Subcutaneous abdominal adipose tissue (tissue), 5 donors: ENCODE data around the gene SEBOX.
"Not testable (repeated sequence)": the region's sequence is repeated elsewhere in the genome, so short reads cannot be mapped to it uniquely, and the experiment has no call there.

Experiments used
- H3K27ac ChIP-seq: one replicate; pipeline ENCODE4 v1.7.0; 2013; ENCODE audit warnings: low read depth, mild to moderate bottlenecking, inconsistent platforms, low read length, moderate library complexity
- H3K27me3 ChIP-seq, 5 donors: one replicate each; pipeline ENCODE4 v1.7.0; 2013; ENCODE audit warnings: low read length in 5 of 5, inconsistent platforms in 1 of 5; ENCODE audit not compliant: control insufficient read depth in 5 of 5, insufficient read depth in 4 of 5
- H3K36me3 ChIP-seq, 5 donors: one replicate each; pipeline ENCODE4 v1.7.0; 2013; ENCODE audit warnings: low read length in 5 of 5; ENCODE audit not compliant: control insufficient read depth in 5 of 5, insufficient read depth in 5 of 5
- H3K4me1 ChIP-seq, 5 donors: one replicate each; pipeline ENCODE4 v1.7.0; 2013; ENCODE audit warnings: low read length in 5 of 5, mild to moderate bottlenecking in 3 of 5, moderate library complexity in 1 of 5; ENCODE audit not compliant: control insufficient read depth in 5 of 5, insufficient read depth in 5 of 5
- H3K4me3 ChIP-seq, 5 donors: one replicate each; pipeline ENCODE4 v1.7.0; 2013; ENCODE audit warnings: low read length in 5 of 5, low read depth in 1 of 5
- H3K9ac ChIP-seq, 5 donors: one replicate each; pipeline ENCODE4 v1.7.0; 2013; ENCODE audit warnings: low read length in 5 of 5, mild to moderate bottlenecking in 4 of 5, moderate library complexity in 3 of 5
- H3K9me3 ChIP-seq, 5 donors: one replicate each; pipeline ENCODE4 v1.7.0; 2013; ENCODE audit warnings: low read length in 5 of 5; ENCODE audit not compliant: control insufficient read depth in 5 of 5
- donor health status: healthy.
- donor health status: healthy.
- donor health status: healthy.
- donor health status: healthy.
- donor health status: healthy.

SEBOX gene

GRCh38 chr17:28343491-28343932, 21.5 kb downstream of the SEBOX start:
- Histone ChIP-seq H3K4me3 (no peak overlapping the region), H3K27ac (no peak overlapping the region), H3K9ac (no peak overlapping the region), H3K9me3 (no peaks in the 10 kb centered on the region), H3K4me1 (peaks cover 0 to 36% (median 7%) of the 10 kb centered on the region in 5 donors), H3K36me3 (peaks cover 0 to 93% (median 88%) of the 10 kb centered on the region in 5 donors), H3K27me3 (no peaks in the 10 kb centered on the region)

DNA sequence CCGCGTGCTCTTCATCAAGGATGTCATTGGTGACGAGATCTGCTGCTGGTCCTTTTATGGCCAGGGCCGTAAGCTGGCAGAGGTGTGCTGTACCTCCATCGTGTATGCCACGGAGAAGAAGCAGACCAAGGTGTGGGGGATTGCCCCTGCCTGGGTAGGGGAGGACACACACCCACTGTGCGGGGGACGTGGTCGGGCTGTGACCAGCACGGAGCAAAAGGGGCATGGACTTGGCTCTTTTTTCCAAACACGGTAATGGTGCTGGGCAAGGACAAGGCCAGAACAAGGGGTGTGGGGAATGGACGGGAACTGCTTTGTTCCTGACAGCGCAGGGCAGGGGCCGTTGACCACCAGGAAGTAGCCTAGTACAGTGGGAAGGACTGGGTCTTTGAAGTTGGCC, 22.7 kb downstream of the SEBOX start:
- H3K36me3 ChIP-seq, result peaks cover 0 to 81% (median 76%) of the 10 kb centered on the region in 5 donors
- H3K4me1 ChIP-seq, result peaks cover 2 to 44% (median 10%) of the 10 kb centered on the region in 5 donors
- no peak overlapping the region for H3K27ac ChIP-seq
- no peak overlapping the region for H3K4me3 ChIP-seq
- H3K9me3 ChIP-seq, result no peaks in the 10 kb centered on the region
- no peaks in the 10 kb centered on the region for H3K27me3 ChIP-seq
- no peak overlapping the region for H3K9ac ChIP-seq

- no peak overlapping the region for H3K27ac ChIP-seq
- no peak overlapping the region for H3K9ac ChIP-seq
- H3K36me3 ChIP-seq, result peaks cover 0 to 73% (median 69%) of the 10 kb centered on the region in 5 donors
- no peaks in the 10 kb centered on the region for H3K27me3 ChIP-seq
- H3K9me3 ChIP-seq, result no peaks in the 10 kb centered on the region
- H3K4me3 ChIP-seq, result no peak overlapping the region
- H3K4me1 ChIP-seq, result peaks cover 7 to 47% (median 17%) of the 10 kb centered on the region in 5 donors
Measured at GRCh38 chr17:28341516-28341915, 23.5 kb downstream of the SEBOX start.

GRCh38 chr17:28340374-28340773, 24.6 kb downstream of the SEBOX start:
- H3K4me3 ChIP-seq, result no peak overlapping the region
- no peak overlapping the region for H3K27ac ChIP-seq
- H3K9me3 ChIP-seq, result no peaks in the 10 kb centered on the region
- no peaks in the 10 kb centered on the region for H3K27me3 ChIP-seq
- peaks cover 10 to 53% (median 22%) of the 10 kb centered on the region in 5 donors for H3K4me1 ChIP-seq
- no peak overlapping the region for H3K9ac ChIP-seq
- H3K36me3 ChIP-seq, result peaks cover 0 to 62% (median 59%) of the 10 kb centered on the region in 5 donors

- Histone ChIP-seq H3K4me3 (no peak overlapping the region), H3K9me3 (no peaks in the 10 kb centered on the region), H3K36me3 (peaks cover 0 to 53% (median 51%) of the 10 kb centered on the region in 5 donors)
Measured at GRCh38 chr17:28339431-28339830, 25.6 kb downstream of the SEBOX start.

DNA sequence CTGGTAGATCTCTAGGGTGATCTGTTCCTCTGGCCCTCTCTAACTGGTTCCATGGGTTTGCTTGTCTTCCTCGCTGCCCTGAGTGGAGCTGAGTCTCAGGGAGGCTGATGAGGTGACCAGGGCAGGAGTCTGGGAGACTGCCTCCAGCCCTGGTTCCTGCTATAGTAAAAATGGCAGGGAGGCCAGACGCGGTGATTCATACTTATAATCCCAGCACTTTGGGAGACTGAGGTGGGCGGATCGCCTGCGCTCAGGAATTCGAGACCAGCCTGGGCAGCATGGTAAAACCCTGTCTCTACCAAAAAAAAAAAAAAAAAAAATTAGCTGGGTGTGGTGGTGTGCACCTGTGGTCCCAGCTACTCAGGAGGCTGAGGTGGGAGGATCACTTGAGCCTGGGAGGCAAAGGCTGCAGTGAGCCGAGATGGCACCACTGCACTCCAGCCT, 26.2 kb downstream of the SEBOX start:
- Histone ChIP-seq H3K4me1 (peaks cover 18 to 54% (median 31%) of the 10 kb centered on the region in 5 donors), H3K27ac (peak overlapping the region; percentile 93), H3K36me3 (peaks cover 0 to 46% (median 45%) of the 10 kb centered on the region in 5 donors), H3K4me3 (peak overlapping the region in 1 of 5 donors; percentile 40), H3K9ac (peak overlapping the region in 3 of 5 donors; percentile 9 to 70 (median 29))
- H3K27me3 ChIP-seq, H3K9me3 ChIP-seq: not testable (repeated sequence)

More at GRCh38 chr17:28339431-28339830, 25.6 kb downstream of the SEBOX start:
- Histone ChIP-seq H3K27ac (no peak overlapping the region), H3K27me3 (no peaks in the 10 kb centered on the region), H3K4me1 (peaks cover 15 to 51% (median 25%) of the 10 kb centered on the region in 5 donors), H3K9ac (no peak overlapping the region)

GRCh38 chr17:28338056-28338768, 26.8 kb downstream of the SEBOX start:
- H3K4me1 ChIP-seq, result peaks cover 18 to 52% (median 37%) of the 10 kb centered on the region in 5 donors
- peak overlapping the region in 3 of 5 donors; percentile 28 to 40 (median 37) for H3K4me3 ChIP-seq
- peak overlapping the region; percentile 93 for H3K27ac ChIP-seq
- no peaks in the 10 kb centered on the region for H3K9me3 ChIP-seq
- peaks cover 0 to 41% (median 39%) of the 10 kb centered on the region in 5 donors for H3K36me3 ChIP-seq
- peak overlapping the region in 3 of 5 donors; percentile 9 to 70 (median 29) for H3K9ac ChIP-seq
- no peaks in the 10 kb centered on the region for H3K27me3 ChIP-seq

DNA sequence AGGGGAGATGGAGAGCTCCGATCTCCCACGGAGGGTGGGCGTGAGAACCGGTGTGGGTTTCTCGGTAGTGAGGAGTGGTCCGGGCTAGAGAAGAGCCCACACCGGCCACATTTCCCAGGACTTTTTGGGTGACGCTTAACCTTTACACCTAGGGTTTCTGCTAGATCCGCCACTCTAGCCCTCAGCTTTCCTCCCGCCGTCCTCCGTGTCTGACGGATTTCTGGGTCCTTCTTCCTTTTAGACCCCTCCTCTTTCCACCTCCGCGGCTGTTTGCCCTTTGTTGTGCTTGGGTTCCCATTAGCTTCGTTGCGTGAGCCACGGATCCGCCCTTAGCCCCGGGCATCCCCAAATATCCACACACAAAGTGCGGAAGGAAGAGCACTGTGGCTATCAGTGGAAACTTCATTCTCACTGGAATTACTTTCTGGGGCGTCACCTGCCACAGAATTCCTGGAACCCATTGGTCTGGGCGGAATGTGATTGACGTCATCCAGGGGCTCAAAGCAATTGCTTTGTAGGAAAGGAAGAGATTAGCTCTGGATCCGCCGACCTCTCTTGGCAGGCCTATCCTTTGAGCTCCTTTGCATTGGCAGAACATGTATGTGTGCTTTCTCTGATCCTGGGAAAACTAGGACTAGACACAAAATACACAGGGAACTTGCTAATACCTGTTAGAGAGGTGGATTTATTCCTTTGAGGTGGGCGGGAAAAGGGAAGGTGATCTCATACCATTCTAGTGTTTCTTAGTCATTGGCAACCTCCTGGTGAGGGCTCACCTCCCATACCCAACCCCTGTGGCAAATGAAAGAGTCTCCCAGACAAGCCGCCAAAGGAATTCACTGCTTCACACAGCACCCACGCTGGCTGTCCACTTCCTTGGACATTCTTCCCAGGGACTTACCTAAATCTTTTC, 28.8 kb downstream of the SEBOX start:
- peak overlapping the region; percentile 89 to 96 (median 94) for H3K9ac ChIP-seq
- peak overlapping the region; percentile 90 to 95 (median 94) for H3K4me3 ChIP-seq
- peaks cover 18 to 55% (median 37%) of the 10 kb centered on the region in 5 donors for H3K4me1 ChIP-seq
- H3K27me3 ChIP-seq, result no peaks in the 10 kb centered on the region
- no peaks in the 10 kb centered on the region for H3K9me3 ChIP-seq
- peaks cover 0 to 30% (median 29%) of the 10 kb centered on the region in 5 donors for H3K36me3 ChIP-seq
- peak overlapping the region; percentile 93 for H3K27ac ChIP-seq

GRCh38 chr17:28335201-28335958, 29.6 kb downstream of the SEBOX start, which contains the start of the genes IFT20 and TNFAIP1:
IFT20 (minus strand) TSS chr17:28335472; CDS start chr17:28331985, 3,487 bp downstream.
TNFAIP1 (plus strand) TSS chr17:28335761; CDS start chr17:28339522, 3,761 bp downstream.
- H3K27me3 ChIP-seq, result no peaks in the 10 kb centered on the region
- H3K36me3 ChIP-seq, result peaks cover 0 to 30% (median 30%) of the 10 kb centered on the region in 5 donors
- peaks cover 18 to 55% (median 37%) of the 10 kb centered on the region in 5 donors for H3K4me1 ChIP-seq
- no peaks in the 10 kb centered on the region for H3K9me3 ChIP-seq
- peak within 1 kb of the TSS; percentile 89 to 96 (median 94) for H3K9ac ChIP-seq
- peak within 1 kb of the TSS; percentile 91 to 95 (median 94) for H3K4me3 ChIP-seq
- peak within 1 kb of the TSS; percentile 93 for H3K27ac ChIP-seq
